ENCODE data around the gene ABRACL. TPM values are rescaled to one million over a fixed set of nuclear protein-coding genes. Genes with fewer than 3 reads are reported as not detected.

The ABRACL gene
- polyA plus RNA-seq, 2 of the 4 experiments (the other 2 are of a cell fraction) = 40.3 to 63.3 TPM

GRCh38 chr6:138981416-138981815, 47.1 kb upstream of the ABRACL start (continued):
- TF ChIP-seq HOXB5 (CRISPR knock-in tag; IDR thresholded peaks at IDR 0.05) (no peak), EP300 (IDR thresholded peaks at IDR 0.05) (no peak), NR3C1 (IDR thresholded peaks at IDR 0.05) (no peak)

DNA sequence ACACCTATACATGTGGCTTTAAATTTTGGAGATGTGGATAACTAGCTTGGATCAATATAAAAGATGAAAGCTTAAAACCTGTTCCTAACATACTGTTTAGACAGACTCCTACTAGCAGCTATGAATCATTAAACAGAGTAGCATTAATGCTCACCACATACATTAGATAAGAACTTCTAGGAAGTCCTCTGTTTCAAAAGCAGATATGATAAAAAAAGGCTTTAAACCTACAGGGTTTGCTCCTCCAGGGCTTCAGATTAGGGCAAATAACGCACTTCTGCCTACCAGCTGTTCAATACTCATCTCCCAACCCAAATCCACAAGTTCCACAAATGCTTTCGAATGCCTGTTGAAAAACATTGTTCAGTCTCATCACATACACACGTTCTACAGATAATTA, 42.0 kb upstream of the ABRACL start:
- ATAC-seq (no peak), DNase-seq (ENCODE audit: low read depth in 1 of 2, low spot score in 1 of 2) (no peak), FAIRE-seq (no peak)
- H3K9me3 ChIP-seq = no peaks in the 10 kb centered on the region
- peak overlapping the region; percentile 94 for H3K4me2 ChIP-seq
- ChIA-PET CTCF (interaction anchor here (0.6 to 5.6 kb wide), 3 partner anchors 18 to 172 kb away, joined by 3 to 33 read pairs (median 3); no protein-coding TSS in a partner anchor), POLR2A (no interaction called here)
- TF ChIP-seq GATA3 (IDR thresholded peaks at IDR 0.05; ENCODE audit: borderline replicate concordance) (no peak), BHLHE40 (IDR thresholded peaks at IDR 0.05; ENCODE audit: low read depth, low read length) (no peak), TP53 (CRISPR knock-in tag; IDR thresholded peaks at IDR 0.05) (no peak), EHF (CRISPR knock-in tag; IDR thresholded peaks at IDR 0.05) (no peak), EP300 (IDR thresholded peaks at IDR 0.05) (no peak), EHMT2 (IDR thresholded peaks at IDR 0.05; ENCODE audit: low read depth) (no peak), FOXS1 (CRISPR knock-in tag; IDR thresholded peaks at IDR 0.05) (no peak), CBX2 (IDR thresholded peaks at IDR 0.05; ENCODE audit: borderline replicate concordance, low read depth) (no peak), ZSCAN20 (CRISPR knock-in tag; IDR thresholded peaks at IDR 0.05) (no peak), HEYL (CRISPR knock-in tag; IDR thresholded peaks at IDR 0.05) (no peak), TFCP2L1 (CRISPR knock-in tag; IDR thresholded peaks at IDR 0.05) (no peak), ATOH8 (CRISPR knock-in tag; IDR thresholded peaks at IDR 0.05; ENCODE audit: low read depth) (no peak), NR3C1 (IDR thresholded peaks at IDR 0.05) (no peak), RARB (CRISPR knock-in tag; IDR thresholded peaks at IDR 0.05) (no peak)
- TF ChIP-seq, protein P1, sequence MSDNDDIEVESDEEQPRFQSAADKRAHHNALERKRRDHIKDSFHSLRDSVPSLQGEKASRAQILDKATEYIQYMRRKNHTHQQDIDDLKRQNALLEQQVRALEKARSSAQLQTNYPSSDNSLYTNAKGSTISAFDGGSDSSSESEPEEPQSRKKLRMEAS (IDR thresholded peaks at IDR 0.05) = no peak
- TF ChIP-seq, protein P2, sequence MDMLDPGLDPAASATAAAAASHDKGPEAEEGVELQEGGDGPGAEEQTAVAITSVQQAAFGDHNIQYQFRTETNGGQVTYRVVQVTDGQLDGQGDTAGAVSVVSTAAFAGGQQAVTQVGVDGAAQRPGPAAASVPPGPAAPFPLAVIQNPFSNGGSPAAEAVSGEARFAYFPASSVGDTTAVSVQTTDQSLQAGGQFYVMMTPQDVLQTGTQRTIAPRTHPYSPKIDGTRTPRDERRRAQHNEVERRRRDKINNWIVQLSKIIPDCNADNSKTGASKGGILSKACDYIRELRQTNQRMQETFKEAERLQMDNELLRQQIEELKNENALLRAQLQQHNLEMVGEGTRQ (IDR thresholded peaks at IDR 0.05) = no peak
- TF ChIP-seq, protein P3, sequence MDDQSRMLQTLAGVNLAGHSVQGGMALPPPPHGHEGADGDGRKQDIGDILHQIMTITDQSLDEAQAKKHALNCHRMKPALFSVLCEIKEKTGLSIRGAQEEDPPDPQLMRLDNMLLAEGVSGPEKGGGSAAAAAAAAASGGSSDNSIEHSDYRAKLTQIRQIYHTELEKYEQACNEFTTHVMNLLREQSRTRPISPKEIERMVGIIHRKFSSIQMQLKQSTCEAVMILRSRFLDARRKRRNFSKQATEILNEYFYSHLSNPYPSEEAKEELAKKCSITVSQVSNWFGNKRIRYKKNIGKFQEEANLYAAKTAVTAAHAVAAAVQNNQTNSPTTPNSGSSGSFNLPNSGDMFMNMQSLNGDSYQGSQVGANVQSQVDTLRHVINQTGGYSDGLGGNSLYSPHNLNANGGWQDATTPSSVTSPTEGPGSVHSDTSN (IDR thresholded peaks at IDR 0.05) = no peak
- 18% methylated on average over 3 of the region's 3 CpGs for WGBS (ENCODE audit: missing lambda C conversion rate)
- H3K4me1 ChIP-seq = peaks cover 35% of the 10 kb centered on the region; the same call in 2 of the 3 replicates
- H3K27ac ChIP-seq = peak overlapping the region; percentile 92 to 99; a peak in 4 of 6 replicates
- H3K4me3 ChIP-seq = peak overlapping the region; percentile 96

GRCh38 chr6:138987080-138987642, 41.4 kb upstream of the ABRACL start:
- Histone ChIP-seq H3K4me3 (peak overlapping the region; percentile 96), H3K27ac (peak overlapping the region; percentile 92 to 99), H3K9me3 (no peaks in the 10 kb centered on the region), H3K4me1 (peaks cover 35% of the 10 kb centered on the region; the same call in 2 of the 3 replicates), H3K4me2 (peak overlapping the region; percentile 94)
- ATAC-seq (no peak; a peak in 2 of 6 replicates), DNase-seq (ENCODE audit: low read depth in 1 of 2, low spot score in 1 of 2) (no peak), FAIRE-seq (no peak)
- ChIA-PET CTCF (interaction anchor here (0.8 to 5.6 kb wide), 4 partner anchors 12 to 172 kb away, joined by 3 to 33 read pairs (median 10); no protein-coding TSS in a partner anchor), POLR2A (no interaction called here)
- 11% methylated on average over 4 of the region's 35 CpGs for WGBS (ENCODE audit: missing lambda C conversion rate)
- TF ChIP-seq KDM5A (IDR thresholded peaks at IDR 0.05) = no peak
- TF ChIP-seq, protein P4, sequence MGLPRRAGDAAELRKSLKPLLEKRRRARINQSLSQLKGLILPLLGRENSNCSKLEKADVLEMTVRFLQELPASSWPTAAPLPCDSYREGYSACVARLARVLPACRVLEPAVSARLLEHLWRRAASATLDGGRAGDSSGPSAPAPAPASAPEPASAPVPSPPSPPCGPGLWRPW (IDR thresholded peaks at IDR 0.05) = no peak
- no peak for TF ChIP-seq NPAS2 (CRISPR knock-in tag; IDR thresholded peaks at IDR 0.05; ENCODE audit: borderline replicate concordance)
- TF ChIP-seq HOXA7 (CRISPR knock-in tag; IDR thresholded peaks at IDR 0.05) = no peak
- no peak for TF ChIP-seq NFE2L2 (conservative IDR thresholded peaks at IDR 0.05; ENCODE audit: low read length)
- TF ChIP-seq TFCP2L1 (CRISPR knock-in tag; IDR thresholded peaks at IDR 0.05) = no peak
- TF ChIP-seq, protein P1 (IDR thresholded peaks at IDR 0.05) = no peak
- TF ChIP-seq BCL3 (IDR thresholded peaks at IDR 0.05) = no peak
- no peak for TF ChIP-seq ESRRA (IDR thresholded peaks at IDR 0.05; ENCODE audit: borderline replicate concordance, low read length)
- TF ChIP-seq, protein P5, sequence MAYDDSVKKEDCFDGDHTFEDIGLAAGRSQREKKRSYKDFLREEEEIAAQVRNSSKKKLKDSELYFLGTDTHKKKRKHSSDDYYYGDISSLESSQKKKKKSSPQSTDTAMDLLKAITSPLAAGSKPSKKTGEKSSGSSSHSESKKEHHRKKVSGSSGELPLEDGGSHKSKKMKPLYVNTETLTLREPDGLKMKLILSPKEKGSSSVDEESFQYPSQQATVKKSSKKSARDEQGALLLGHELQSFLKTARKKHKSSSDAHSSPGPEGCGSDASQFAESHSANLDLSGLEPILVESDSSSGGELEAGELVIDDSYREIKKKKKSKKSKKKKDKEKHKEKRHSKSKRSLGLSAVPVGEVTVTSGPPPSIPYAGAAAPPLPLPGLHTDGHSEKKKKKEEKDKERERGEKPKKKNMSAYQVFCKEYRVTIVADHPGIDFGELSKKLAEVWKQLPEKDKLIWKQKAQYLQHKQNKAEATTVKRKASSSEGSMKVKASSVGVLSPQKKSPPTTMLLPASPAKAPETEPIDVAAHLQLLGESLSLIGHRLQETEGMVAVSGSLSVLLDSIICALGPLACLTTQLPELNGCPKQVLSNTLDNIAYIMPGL (CRISPR knock-in tag; IDR thresholded peaks at IDR 0.05; ENCODE audit: borderline replicate concordance) = no peak

Data from A549 (cell line).